Measurements from ENCODE around the gene FICD. TPM values are rescaled to one million over a fixed set of nuclear protein-coding genes. Genes with fewer than 3 reads are reported as not detected.
"Not testable (repeated sequence)": the region's sequence is repeated elsewhere in the genome, so short reads cannot be mapped to it uniquely, and the experiment has no call there.

Gene FICD
- 1 to 10 TPM; 2.3 to 8.4 TPM for total RNA-seq

DNA sequence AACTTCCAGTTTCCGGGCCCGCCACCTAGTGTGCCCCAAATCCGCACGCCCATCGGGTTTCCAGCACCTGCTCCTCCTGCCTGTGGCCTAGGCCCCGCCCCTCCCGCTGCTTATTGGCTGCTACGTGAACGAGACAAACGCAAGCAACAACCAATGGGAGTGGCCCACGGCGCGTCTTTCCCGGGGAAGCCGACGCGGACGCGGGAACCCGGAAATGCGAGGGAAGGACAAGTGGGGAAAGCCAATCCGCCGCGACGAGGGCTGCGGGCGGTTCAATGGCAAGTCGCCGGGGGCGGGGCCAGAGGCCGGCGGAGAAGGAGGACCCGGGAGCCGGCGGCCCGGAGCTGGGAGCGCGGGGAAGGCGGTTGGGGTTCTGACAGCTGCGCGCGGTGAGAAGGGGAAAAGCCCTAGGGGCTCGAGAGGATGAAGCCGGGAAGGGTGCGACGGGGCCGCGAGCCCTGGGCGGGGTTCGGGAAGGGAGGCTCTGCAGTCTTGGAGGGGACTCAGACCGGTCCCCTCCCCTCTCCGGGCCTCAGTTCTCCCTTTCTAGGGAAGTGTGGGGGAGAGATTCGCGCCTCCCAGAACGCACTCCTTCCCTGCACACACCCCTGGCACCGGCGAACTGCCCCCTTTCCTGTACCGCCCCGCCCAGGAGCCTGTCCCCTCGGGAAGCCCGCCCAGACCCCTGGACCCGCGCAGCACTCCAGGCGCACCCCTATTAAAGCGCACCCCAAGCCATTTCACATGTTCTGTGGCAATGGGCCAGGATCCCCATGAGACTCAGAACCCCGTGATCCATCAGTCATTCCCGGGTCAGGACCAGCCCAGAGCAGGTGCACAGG lies at the start of gene FICD:
FICD (plus strand) TSS at position 305 of the 842 bp plus-strand sequence. CDS start 1,696 bp downstream, outside the sequence.
- peak; percentile 99 for DNase-seq (ENCODE audit: low spot score in 2 of 2)
- no peaks in the 10 kb centered on the region for H3K9me3 Mint-ChIP-seq
- peak within 1 kb of the TSS; percentile 91 to 98 for H3K27ac Mint-ChIP-seq
- no peaks in the 10 kb centered on the region for H3K36me3 Mint-ChIP-seq
- peak; percentile 92 to 95 for ATAC-seq

DNA sequence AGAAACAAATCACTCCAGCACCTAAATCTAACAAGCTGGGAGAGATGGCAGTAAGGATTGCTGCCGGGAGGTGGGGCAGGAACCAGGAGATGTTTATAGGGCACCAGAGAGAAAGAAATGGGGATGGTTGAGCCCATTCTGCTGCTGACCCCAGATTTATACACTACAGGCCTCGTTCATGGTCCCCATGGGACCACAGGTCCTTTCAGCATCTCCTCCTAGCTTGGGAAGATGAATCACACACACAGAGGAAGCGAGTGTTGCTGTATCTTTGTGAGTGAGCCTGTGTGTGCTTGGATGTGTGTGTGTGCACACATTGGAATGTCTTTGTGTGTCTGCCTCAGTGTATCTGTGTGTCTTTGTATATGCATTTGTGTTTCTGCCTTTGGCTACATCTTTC lies 49.7 kb upstream of the FICD start:
- no peaks in the 10 kb centered on the region for H3K36me3 Mint-ChIP-seq
- H3K27ac Mint-ChIP-seq = no peak overlapping the region
- ATAC-seq (no peak), DNase-seq (ENCODE audit: low spot score in 2 of 2) (no peak)
- peaks cover 0 to 5% of the 10 kb centered on the region in 2 donors for H3K9me3 Mint-ChIP-seq

DNA sequence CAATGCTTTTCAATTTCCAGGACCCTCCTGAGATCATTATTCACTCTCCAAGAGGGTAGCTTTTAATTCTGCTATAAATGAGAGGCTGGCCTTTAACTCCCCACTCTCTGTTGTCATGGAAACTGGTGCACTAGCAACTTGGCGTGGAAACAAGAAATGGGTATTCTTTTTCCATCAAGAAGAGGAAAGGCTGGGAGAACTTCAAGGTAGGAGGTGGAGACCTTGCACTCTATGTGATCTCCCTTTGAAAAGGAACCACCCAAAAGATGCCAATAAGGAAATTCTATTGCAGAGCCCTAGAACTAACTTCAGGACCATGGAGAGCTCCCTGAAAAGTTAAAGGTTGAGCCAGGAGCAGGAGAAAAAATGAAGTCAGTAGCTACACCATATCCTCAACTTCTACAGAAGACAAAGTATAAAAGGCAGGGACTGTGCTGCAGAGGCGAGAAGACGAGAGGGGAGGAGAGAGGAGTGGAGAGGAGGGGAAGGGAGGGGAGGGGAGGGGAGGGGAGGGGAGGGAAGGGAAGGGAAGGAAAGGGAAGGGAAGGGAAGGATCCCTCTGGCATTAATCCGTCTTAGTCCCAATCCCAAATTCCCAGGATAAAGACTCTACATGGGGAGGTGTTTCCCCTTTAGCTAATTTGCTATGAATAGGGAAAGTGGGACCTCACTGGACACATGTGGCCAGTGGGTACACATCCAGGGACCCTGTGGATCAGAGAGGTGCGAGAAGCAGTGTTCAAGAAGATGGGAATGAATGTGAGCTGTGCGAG lies 46.7 kb upstream of the FICD start:
- DNase-seq (ENCODE audit: low spot score in 2 of 2) = peak in 1 of 2 donors; percentile 32
- peaks cover 0 to 5% of the 10 kb centered on the region in 2 donors for H3K9me3 Mint-ChIP-seq

DNA sequence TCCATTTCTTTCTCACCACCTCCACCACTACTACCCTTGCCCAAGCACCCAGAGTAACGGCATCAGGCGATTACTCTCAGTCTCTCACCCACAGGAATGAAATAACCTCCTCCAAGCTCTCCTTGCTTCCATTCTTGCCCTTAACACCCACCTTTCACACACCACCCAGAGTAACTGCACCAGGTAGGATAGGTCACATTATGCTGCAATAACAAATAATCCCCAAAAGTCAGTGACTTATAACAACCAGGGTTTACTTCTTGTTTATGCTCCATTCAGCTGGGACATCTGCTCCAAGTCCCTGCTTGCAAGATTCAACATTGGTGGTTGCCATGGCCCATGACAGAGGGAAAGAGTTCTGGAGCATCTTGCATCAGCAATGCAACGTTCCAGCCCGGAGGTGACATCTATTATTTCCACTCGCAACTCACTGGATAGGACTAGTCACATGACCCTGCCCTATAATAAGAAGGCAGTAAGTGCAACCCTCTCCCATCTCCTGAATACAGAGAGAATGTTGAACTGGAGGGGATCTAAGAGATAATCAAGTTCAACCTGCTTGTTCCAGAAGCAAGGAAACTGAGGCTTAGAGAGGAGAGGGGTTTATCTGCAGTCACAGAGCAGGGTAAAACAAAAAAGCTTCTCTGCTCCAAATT lies 41.5 kb upstream of the FICD start:
- Mint-ChIP-seq H3K36me3 (no peaks in the 10 kb centered on the region), H3K27ac (no peak overlapping the region), H3K9me3 (peaks cover 0 to under 1% of the 10 kb centered on the region in 2 donors)
- DNase-seq (ENCODE audit: low spot score in 2 of 2) (no peak), ATAC-seq (no peak)

More for the DNA sequence above, 46.7 kb upstream of the FICD start:
- Mint-ChIP-seq H3K27ac (no peak overlapping the region), H3K36me3 (no peaks in the 10 kb centered on the region)
- no peak for ATAC-seq

DNA sequence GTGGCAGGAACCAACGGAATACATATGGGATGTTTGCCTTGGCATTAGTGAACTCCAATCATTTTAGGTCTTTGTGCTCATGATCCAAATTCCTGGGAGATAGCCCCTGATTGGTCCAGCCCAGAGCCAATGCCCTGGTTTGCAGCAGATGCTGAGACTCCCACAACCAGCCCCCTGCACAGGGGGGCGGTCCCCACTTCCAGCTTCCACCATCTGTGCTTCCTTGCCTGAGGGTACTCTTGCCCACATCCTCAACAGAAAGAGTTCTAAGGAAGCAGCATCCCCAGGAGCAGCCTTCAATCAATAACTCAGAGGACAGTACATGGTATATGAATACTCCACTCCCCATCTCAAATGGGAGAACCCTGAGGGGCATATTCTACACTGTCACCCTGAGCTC lies 39.7 kb upstream of the FICD start:
- Mint-ChIP-seq H3K9me3 (no peaks in the 10 kb centered on the region), H3K27ac (no peak overlapping the region), H3K36me3 (no peaks in the 10 kb centered on the region)
- DNase-seq (ENCODE audit: low spot score in 2 of 2) (no peak), ATAC-seq (no peak)

DNA sequence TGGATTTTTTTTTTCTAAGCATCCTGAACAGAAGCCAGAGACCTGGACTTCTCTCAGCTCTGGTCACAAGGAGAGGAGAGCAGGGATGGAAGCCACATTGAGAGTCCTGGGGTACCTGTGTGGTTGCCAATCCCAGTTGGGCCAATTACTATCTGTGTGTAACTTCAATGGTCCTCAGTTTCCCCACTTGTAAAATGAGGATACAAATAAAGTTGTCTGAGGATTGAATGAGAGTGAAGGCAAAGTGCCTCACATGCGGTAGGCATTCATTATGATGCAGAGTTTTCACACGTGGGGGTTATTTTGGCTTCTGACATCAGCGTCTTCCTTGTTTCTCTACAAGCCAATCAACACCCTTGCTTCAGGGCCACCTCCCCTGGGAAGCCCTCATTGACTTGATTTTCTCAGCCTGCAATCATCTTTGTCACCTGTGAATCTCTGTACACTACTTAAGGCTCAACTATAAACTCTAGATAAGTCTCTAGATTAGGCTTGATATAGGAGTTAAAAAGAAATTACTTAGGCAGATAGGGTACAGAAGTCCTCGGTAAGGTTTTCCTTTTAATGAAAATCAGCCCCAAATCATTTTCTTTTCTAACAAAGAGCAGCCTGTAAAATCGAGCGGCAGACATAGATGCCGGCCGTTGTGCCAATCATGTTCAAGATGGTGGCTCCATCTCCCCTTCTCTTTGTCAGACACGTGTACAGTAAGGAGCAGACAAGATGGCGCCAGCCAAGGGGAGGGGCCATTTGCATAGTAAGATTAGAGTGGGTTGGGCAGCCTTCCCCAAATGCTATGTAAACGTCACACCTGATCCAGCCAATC lies 37.8 kb upstream of the FICD start:
- Mint-ChIP-seq H3K36me3 (no peaks in the 10 kb centered on the region), H3K9me3 (no peaks in the 10 kb centered on the region), H3K27ac (no peak overlapping the region)
- no peak for DNase-seq (ENCODE audit: low spot score in 2 of 2)
- ATAC-seq = no peak

DNA sequence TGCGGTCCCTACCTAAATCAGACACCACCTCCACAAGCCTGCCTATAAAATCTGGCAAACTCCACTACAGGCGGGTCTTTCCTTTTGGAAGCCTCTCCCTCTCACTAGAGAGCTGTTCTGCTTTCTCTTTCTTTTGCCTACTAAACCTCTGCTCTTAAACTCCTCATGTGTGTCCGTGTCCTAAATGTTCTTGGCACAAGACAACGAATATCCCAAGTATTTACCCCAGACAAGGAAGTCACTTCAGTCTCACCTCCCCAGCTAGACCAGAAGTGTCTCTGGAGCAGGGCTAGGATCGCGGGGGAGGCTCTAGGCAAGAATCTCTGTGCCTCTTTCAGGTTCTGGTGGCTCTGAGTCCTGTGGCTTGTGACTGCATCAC lies 37.2 kb upstream of the FICD start:
- no peak for ATAC-seq
- H3K27ac Mint-ChIP-seq = no peak overlapping the region
- DNase-seq (ENCODE audit: low spot score in 2 of 2) = no peak
- no peaks in the 10 kb centered on the region for H3K9me3 Mint-ChIP-seq
- H3K36me3 Mint-ChIP-seq = no peaks in the 10 kb centered on the region

DNA sequence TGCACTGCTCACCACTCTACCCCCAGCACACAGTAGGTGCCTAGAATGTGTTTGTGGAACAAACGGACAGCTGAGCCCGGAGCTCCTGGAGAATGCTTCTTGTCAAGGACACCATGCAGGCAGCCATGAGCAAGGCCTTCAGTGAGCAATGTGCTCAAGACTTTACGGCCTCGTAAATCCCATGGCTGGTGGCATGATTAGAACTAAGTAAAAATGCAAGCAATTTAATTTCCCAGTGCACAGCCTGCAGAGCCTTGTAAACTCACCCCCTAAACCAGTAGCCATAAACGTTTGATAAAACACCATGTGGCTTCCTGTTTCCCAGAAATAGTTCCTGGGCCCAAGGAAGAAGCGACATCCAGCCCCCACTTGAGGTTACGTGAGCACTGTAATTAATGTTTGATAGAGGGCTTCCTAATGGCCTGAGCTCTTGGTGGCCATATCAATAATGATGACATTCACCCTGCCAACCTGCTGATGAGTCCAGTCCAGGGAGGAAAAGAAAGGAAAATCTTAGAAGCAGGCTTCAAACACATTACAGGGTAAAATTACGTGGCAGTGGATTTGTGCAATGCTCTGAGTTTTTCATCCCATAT lies 36.4 kb upstream of the FICD start:
- no peak for DNase-seq (ENCODE audit: low spot score in 2 of 2)
- Mint-ChIP-seq H3K36me3 (no peaks in the 10 kb centered on the region), H3K27ac (no peak overlapping the region), H3K9me3 (no peaks in the 10 kb centered on the region)
- ATAC-seq = no peak

DNA sequence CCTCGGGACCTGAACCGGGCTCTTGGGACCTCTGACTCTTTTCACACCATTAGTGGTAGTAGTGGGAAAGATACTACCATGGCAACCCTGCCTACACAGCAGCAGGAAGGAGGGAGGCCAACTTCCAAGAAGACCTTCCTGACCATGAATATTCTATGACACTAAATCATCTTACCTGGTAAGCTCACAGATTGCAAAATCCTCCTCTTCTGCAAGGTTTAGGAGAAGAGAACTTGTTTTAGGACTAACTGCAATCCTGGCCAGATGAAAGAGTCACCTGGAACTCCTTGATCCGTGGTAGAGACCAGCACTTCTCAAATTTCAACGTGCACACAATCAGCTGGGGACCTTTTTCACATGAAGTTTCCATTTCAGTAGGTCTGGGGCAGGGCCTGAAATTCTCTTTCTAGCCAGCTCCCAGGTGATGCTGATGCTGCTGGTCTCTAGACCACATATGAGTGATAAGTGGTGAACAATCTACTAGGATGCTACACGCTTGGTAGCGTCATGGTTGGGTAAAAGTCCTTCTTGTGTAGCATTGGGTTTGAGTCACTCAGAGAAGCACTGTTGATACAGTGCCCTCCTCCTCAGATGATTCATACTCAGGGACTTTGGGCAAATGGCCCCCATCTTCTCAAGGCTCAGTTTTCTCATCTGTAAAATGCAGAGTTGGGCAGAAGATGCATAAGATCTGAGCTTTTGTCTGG lies 35.6 kb upstream of the FICD start:
- Mint-ChIP-seq H3K27ac (no peak overlapping the region), H3K9me3 (peaks cover 0 to under 1% of the 10 kb centered on the region in 2 donors), H3K36me3 (no peaks in the 10 kb centered on the region)
- ATAC-seq (peak; percentile 40 to 47), DNase-seq (ENCODE audit: low spot score in 2 of 2) (no peak)

DNA sequence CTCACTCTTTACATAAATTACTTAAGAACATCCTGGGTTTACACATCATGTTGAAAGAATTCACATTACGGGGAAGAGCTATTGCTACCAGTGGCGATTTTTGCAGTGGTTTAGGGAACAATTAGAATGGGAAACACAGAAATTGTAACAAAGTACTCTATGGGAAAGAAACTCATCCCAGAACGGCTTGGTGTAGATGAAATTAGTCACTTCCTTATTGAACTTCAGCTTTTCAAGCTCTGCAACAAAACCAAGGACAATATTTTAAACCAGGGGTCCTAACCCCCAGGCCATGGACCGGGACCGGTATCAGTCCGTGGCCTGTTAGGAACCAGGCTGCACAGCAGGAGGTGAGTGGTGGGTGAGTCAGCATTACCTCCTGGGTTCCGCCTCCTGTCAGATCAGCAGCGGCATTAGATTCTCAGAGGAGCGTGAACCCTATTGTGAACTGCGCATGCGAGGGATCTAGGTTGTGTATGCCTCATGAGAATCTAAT lies 32.3 kb upstream of the FICD start:
- H3K9me3 Mint-ChIP-seq = peaks cover 5 to 11% of the 10 kb centered on the region in 2 donors
- no peak for DNase-seq (ENCODE audit: low spot score in 2 of 2)
- no peak for ATAC-seq

DNA sequence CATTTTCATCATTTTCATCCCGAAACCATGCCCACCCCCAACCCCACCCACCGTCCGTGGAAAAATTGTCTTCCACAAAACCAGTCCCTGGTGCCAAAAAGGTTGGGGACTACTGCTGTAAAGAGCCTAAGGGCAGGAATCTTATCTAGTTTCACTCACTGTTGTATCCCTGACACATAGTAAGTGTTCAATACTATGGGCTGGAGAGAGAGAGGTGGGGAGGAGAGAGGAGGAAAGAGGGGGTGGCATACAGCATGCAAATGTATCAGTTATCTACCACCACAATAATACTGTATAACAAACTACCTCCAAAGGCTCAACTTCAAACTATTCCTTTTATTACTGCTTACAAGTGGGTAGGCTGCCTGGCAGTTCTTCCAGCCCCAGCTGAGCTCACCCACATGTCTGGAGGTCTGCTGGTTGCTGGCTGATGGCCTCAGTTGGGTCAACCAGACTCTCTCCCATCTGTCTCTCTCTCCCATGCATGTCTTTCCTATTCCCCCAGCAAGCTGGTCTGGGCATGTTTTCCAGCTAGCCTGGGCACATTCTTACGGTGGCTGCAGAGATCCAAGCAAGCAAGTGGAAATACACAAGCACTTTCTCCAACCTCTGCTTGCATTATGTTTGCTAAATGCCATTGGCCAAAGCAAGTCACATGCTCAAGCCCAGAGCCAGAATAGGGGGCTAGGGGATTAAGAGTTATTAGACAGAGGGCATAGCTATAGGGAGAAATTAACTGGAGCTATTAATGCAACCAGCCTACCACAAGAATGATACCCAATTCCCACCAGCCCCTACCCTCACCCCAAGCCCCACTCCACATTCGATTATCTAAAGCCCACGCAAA lies 31.6 kb upstream of the FICD start:
- no peak for DNase-seq (ENCODE audit: low spot score in 2 of 2)
- ATAC-seq = no peak
- H3K36me3 Mint-ChIP-seq = peaks cover 0 to 7% of the 10 kb centered on the region in 2 donors
- H3K9me3 Mint-ChIP-seq = peaks cover 5 to 11% of the 10 kb centered on the region in 2 donors
- no peak overlapping the region for H3K27ac Mint-ChIP-seq

More for the DNA sequence above, 32.3 kb upstream of the FICD start:
- H3K27ac Mint-ChIP-seq = no peak overlapping the region
- H3K36me3 Mint-ChIP-seq = peaks cover 0 to 7% of the 10 kb centered on the region in 2 donors

DNA sequence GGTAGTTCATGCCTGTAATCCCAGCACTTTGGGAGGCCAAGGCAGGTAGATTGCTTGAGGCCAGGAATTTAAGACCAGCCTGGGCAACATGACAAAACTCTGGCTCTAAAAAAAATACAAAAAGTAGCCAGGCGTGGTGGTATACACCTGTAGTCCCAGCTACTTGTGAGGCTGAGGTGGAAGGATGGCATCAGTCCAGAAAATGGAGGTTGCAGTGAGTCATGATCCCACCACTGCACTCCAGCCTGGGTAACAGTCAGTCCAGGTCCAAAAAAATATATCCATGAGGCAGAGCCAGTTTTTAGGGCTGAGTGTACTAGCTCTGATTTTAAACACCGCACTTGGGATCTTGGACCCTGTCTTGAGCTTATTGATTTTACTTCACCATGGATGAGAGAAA lies 30.6 kb upstream of the FICD start:
- DNase-seq (ENCODE audit: low spot score in 2 of 2) (no peak), ATAC-seq (no peak)
- H3K27ac Mint-ChIP-seq = no peak overlapping the region
- peaks cover 0 to 7% of the 10 kb centered on the region in 2 donors for H3K36me3 Mint-ChIP-seq
- H3K9me3 Mint-ChIP-seq = peaks cover 8 to 11% of the 10 kb centered on the region in 2 donors

DNA sequence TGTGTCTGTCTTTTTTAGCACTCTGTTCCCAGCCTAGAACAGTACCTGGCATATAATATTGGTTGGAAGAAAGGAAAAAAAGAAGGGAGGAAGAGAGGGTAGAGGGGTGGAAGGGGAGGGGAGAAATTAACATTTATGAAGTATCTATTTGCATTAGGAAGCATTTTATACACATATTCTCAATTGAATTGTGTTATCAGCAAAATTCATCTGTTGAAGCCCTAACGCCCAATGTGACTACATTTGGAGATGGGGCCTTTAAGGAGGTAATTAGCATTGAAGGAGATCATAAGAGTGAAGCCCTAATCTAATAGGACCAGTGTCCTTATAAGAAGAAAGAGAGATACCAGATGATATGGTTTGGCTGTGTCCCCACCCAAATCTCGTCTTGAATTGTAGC lies 30.2 kb upstream of the FICD start:
- Mint-ChIP-seq H3K36me3 (peaks cover 0 to 7% of the 10 kb centered on the region in 2 donors), H3K27ac (no peak overlapping the region), H3K9me3 (peaks cover 8 to 11% of the 10 kb centered on the region in 2 donors)
- ATAC-seq = no peak
- DNase-seq (ENCODE audit: low spot score in 2 of 2) = no peak

DNA sequence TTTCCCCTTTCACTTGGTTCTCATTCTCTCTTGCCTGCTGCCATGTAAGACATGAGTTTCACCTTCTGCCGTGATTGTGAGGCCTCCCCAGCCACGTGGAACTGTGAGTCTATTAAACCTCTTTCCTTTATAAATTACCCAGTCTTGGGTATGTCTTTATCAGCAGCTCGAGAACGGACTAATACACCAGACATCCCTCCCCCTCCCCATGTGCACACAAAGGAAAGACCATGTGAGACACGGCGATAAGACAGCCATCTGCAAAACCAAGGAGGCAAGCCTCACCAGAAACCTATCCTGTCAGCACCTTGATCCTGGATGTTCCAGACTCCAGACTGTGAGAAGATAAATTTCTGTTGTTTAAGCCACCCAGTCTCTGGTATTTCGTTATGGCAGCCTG lies 29.7 kb upstream of the FICD start:
- not testable (repeated sequence) for H3K36me3 Mint-ChIP-seq; ATAC-seq; DNase-seq (ENCODE audit: low spot score in 2 of 2); H3K27ac Mint-ChIP-seq
- peaks cover 8 to 11% of the 10 kb centered on the region in 2 donors for H3K9me3 Mint-ChIP-seq
